ENCODE measurements around the gene MYO15B. TPM values are rescaled to one million over a fixed set of nuclear protein-coding genes. Genes with fewer than 3 reads are reported as not detected.

MYO15B gene
- total and polyA plus RNA-seq, 2 of the 4 experiments (the other 2 are of a cell fraction): 0.18 to 0.65 TPM

DNA sequence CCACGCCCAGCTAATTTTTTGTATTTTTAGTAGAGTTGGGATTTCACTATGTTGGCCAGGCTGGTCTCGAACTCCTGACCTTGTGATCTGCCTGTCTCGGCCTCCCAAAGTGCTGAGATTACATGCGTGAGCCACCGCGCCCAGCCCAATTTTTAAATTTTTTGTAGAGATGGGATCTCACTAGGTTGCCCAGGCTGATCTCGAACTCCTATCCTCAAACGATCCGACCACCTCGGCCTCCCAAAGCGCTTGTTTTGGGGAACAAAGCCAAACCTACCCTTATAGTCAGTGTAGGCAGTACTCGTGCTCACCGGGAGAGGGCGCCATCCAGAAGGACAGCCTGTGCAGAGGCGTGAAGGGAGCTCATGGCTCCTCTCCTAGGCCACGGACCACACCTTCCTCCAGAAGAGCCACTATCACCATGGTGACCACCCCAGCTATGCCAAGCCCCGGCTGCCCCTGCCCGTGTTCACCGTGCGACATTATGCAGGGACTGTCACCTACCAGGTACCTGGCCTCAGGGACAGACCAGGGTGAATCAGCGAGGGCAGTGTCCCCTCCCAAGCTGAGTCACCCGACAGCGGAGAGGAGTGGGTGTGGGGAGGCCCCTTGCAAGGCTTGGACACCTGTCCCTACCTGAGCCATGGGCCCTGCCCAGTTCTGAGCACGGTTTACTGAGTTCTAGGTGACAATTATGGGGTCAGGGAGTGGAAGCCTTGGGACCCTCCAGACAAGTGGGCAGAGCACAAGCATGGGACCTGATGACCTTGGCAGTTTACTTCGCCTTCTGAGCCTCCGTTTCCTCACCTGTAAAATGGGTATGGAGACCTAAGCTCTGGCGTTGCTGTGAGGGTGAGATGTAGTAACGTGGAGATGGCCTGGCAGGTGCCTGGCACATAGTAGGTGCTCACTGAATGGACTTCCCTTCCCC, 13.7 kb downstream of the MYO15B start:
- Histone ChIP-seq H3K79me1 (ENCODE audit: low read depth in 1 of 2, low read length in 2 of 2) (no peaks in the 10 kb centered on the region), H3K56ac (ENCODE audit: extremely low read depth, insufficient read depth, low read length) (no peak overlapping the region), H3K14ac (replicated peaks; ENCODE audit: low read depth, low read length) (no peak overlapping the region), H3K9me3 (ENCODE audit: control insufficient read depth, insufficient read depth, low read length) (no peaks in the 10 kb centered on the region), H3K36me3 (ENCODE audit: control insufficient read depth, insufficient read depth, low read length) (no peaks in the 10 kb centered on the region), H2BK15ac (ENCODE audit: low read depth, low read length) (no peak overlapping the region), H3K4me2 (ENCODE audit: low read depth, low read length) (no peak overlapping the region), H2BK20ac (ENCODE audit: low read depth, low read length) (no peak overlapping the region), H3K23ac (ENCODE audit: low read depth, low read length) (no peak overlapping the region), H3K4ac (ENCODE audit: low read depth, low read length) (no peak overlapping the region), H2BK120ac (ENCODE audit: low read depth, low read length) (no peak overlapping the region), H4K91ac (ENCODE audit: insufficient read depth, low read depth, low read length) (no peak overlapping the region), H4K5ac (ENCODE audit: low read depth, low read length) (no peak overlapping the region), H3K9me1 (ENCODE audit: insufficient read depth, low read length) (no peaks in the 10 kb centered on the region), H3K18ac (ENCODE audit: low read depth, low read length) (no peak overlapping the region), H2AFZ (replicated peaks; ENCODE audit: low read length, poor library complexity) (no peak overlapping the region), H4K20me1 (ENCODE audit: insufficient read depth, low read length) (no peaks in the 10 kb centered on the region; the same call in 1 of the 2 replicates), H2AK9ac (replicated peaks; ENCODE audit: low read depth, low read length, poor library complexity) (peak overlapping the region; percentile 42), H3K27ac (ENCODE audit: insufficient read depth, low read length) (no peak overlapping the region), H3K27me3 (ENCODE audit: control insufficient read depth, insufficient read depth, low read length) (peaks cover 9% of the 10 kb centered on the region; the same call in 1 of the 2 replicates), H4K8ac (ENCODE audit: low read depth in 2 of 2, low read length in 2 of 2) (no peak overlapping the region), H2AK5ac (ENCODE audit: low read depth, low read length) (no peak overlapping the region), H2BK5ac (ENCODE audit: low read depth, low read length, poor library complexity, severe bottlenecking) (no peak overlapping the region), H3K4me1 (ENCODE audit: control insufficient read depth, insufficient read depth, low read length) (no peaks in the 10 kb centered on the region), H3K4me3 (ENCODE audit: insufficient read depth, low read depth, low read length) (no peak overlapping the region), H3K9ac (ENCODE audit: low read depth, low read length) (no peak overlapping the region)
- CTCF ChIA-PET: interaction anchor here (0.6 to 1.0 kb wide), 5 partner anchors 10 to 295 kb away, joined by 3 to 4 read pairs (median 3); no protein-coding TSS in a partner anchor
- ATAC-seq (ENCODE audit: low read depth) (peak; percentile 75), DNase-seq (peak; percentile 5)
- BruUV-seq (replicated peaks): no TSS peak
- WGBS, 2 experiments (ENCODE audit: extremely low coverage in 2 of 2, insufficient read length in 1 of 2): 50% methylated on average over 14 of the region's 28 CpGs; no CpG with 5 or more reads in 1 of the 2 experiments
- intact Hi-C loops (cut with micrococcal nuclease): no loop called here
- in situ Hi-C loops (cut with MboI; ENCODE audit: low sequenced_read_pairs): no loop called here
- POLR2A ChIA-PET (ENCODE audit: unreplicated experiment): no interaction called here
- dilution Hi-C loops (cut with HindIII; ENCODE audit: low sequenced_read_pairs, unreplicated experiment): no loop called here
- TF ChIP-seq MXI1 (IDR thresholded peaks at IDR 0.05; ENCODE audit: borderline replicate concordance, low read depth, low read length): no peak
- TF ChIP-seq NFE2L2 (IDR thresholded peaks at IDR 0.05; ENCODE audit: low read depth, low read length): no peak
- no peak for TF ChIP-seq FOS (IDR thresholded peaks at IDR 0.05; ENCODE audit: low read depth, low read length)
- no peak for TF ChIP-seq MAFK (IDR thresholded peaks at IDR 0.05; ENCODE audit: low read depth, low read length)
- peak; percentile 52 for TF ChIP-seq CTCF (conservative IDR thresholded peaks at IDR 0.05; ENCODE audit: low read depth, low read length)
- no peak for TF ChIP-seq POLR2A (IDR thresholded peaks at IDR 0.05; ENCODE audit: low read depth, low read length)
- no peak for TF ChIP-seq ELK1 (IDR thresholded peaks at IDR 0.05; ENCODE audit: borderline replicate concordance, low read depth, low read length)
- TF ChIP-seq, protein P1, sequence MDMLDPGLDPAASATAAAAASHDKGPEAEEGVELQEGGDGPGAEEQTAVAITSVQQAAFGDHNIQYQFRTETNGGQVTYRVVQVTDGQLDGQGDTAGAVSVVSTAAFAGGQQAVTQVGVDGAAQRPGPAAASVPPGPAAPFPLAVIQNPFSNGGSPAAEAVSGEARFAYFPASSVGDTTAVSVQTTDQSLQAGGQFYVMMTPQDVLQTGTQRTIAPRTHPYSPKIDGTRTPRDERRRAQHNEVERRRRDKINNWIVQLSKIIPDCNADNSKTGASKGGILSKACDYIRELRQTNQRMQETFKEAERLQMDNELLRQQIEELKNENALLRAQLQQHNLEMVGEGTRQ (IDR thresholded peaks at IDR 0.05; ENCODE audit: low read depth, low read length): no peak
- TF ChIP-seq RCOR1 (IDR thresholded peaks at IDR 0.05; ENCODE audit: insufficient replicate concordance, low read length): no peak
- TF ChIP-seq CEBPB (IDR thresholded peaks at IDR 0.05; ENCODE audit: low read depth, low read length): no peak
- no peak for TF ChIP-seq MAZ (IDR thresholded peaks at IDR 0.05; ENCODE audit: borderline replicate concordance, low read depth, low read length)
- TF ChIP-seq CHD1 (IDR thresholded peaks at IDR 0.05; ENCODE audit: low read depth, low read length): no peak
- peak; percentile 26 for TF ChIP-seq RAD21 (IDR thresholded peaks at IDR 0.05; ENCODE audit: low read length)
- no peak for TF ChIP-seq BHLHE40 (IDR thresholded peaks at IDR 0.05; ENCODE audit: low read depth, low read length)

All from IMR-90 (cell line).